Muscle layer of colon (tissue), 2 donors: ENCODE measurements around the gene BCL11B.

Experiments
- H3K27ac ChIP-seq: one replicate; pipeline ENCODE4 v1.7.0; 2013; ENCODE audit warnings: low read depth, mild to moderate bottlenecking, low read length, moderate library complexity
- H3K27me3 ChIP-seq, 2 donors: one replicate each; pipeline ENCODE4 v1.7.0; 2013; ENCODE audit warnings: low read length in 2 of 2, mild to moderate bottlenecking in 2 of 2; ENCODE audit not compliant: insufficient read depth in 2 of 2, control insufficient read depth in 1 of 2
- H3K36me3 ChIP-seq: one replicate; pipeline ENCODE4 v1.7.0; 2013; ENCODE audit warnings: mild to moderate bottlenecking, low read length; ENCODE audit not compliant: insufficient read depth
- H3K4me1 ChIP-seq: one replicate; pipeline ENCODE4 v1.7.0; 2013; ENCODE audit warnings: mild to moderate bottlenecking, low read length; ENCODE audit not compliant: insufficient read depth
- H3K4me3 ChIP-seq, 2 donors: one replicate each; pipeline ENCODE4 v1.7.0; 2013; ENCODE audit warnings: low read length in 2 of 2, low read depth in 1 of 2, mild to moderate bottlenecking in 1 of 2, moderate library complexity in 1 of 2
- H3K9ac ChIP-seq: one replicate; pipeline ENCODE4 v1.7.0; 2013; ENCODE audit warnings: low read length
- H3K9me3 ChIP-seq: one replicate; pipeline ENCODE4 v1.7.0; 2013; ENCODE audit warnings: mild to moderate bottlenecking, low read length
- donor health status: abdominal sarcoma.
- donor health status: Adenocarcinoma of cecum.

BCL11B gene

GRCh38 chr14:99271951-99272631 lies at the start of gene BCL11B:
TSS of gene BCL11B (minus strand) at chr14:99272197. CDS start at chr14:99271218, 979 bp downstream.
- Histone ChIP-seq H3K4me1 (peaks cover 25% of the 10 kb centered on the region), H3K4me3 (peak within 1 kb of the TSS in 1 of 2 donors; percentile 17), H3K9ac (no peak within 1 kb of the TSS), H3K36me3 (no peaks in the 10 kb centered on the region), H3K27me3 (peaks cover 35 to 64% of the 10 kb centered on the region in 2 donors), H3K9me3 (no peaks in the 10 kb centered on the region), H3K27ac (no peak within 1 kb of the TSS)

- peaks cover 0 to 5% of the 10 kb centered on the region in 2 donors for H3K27me3 ChIP-seq
- no peak overlapping the region for H3K4me3 ChIP-seq
These were observed 49.4 kb upstream of the BCL11B start for GRCh38 chr14:99321236-99321925.

GRCh38 chr14:99320621-99321235 lies 48.7 kb upstream of the BCL11B start:
- no peak overlapping the region for H3K9ac ChIP-seq
- H3K27me3 ChIP-seq, result peaks cover 0 to 5% of the 10 kb centered on the region in 2 donors
- H3K36me3 ChIP-seq, result no peaks in the 10 kb centered on the region
- H3K4me1 ChIP-seq, result no peaks in the 10 kb centered on the region
- H3K9me3 ChIP-seq, result no peaks in the 10 kb centered on the region
- H3K4me3 ChIP-seq, result no peak overlapping the region
- no peak overlapping the region for H3K27ac ChIP-seq

More at GRCh38 chr14:99321236-99321925, 49.4 kb upstream of the BCL11B start:
- H3K9ac ChIP-seq, result no peak overlapping the region
- no peak overlapping the region for H3K27ac ChIP-seq
- no peaks in the 10 kb centered on the region for H3K36me3 ChIP-seq
- no peaks in the 10 kb centered on the region for H3K9me3 ChIP-seq
- no peaks in the 10 kb centered on the region for H3K4me1 ChIP-seq

GRCh38 chr14:99320105-99320572 lies 48.1 kb upstream of the BCL11B start:
- Histone ChIP-seq H3K4me1 (no peaks in the 10 kb centered on the region), H3K27me3 (peaks cover 0 to 5% of the 10 kb centered on the region in 2 donors), H3K4me3 (no peak overlapping the region), H3K9ac (no peak overlapping the region), H3K9me3 (no peaks in the 10 kb centered on the region), H3K36me3 (no peaks in the 10 kb centered on the region), H3K27ac (no peak overlapping the region)

- Histone ChIP-seq H3K27ac (no peak overlapping the region), H3K9ac (no peak overlapping the region), H3K9me3 (no peaks in the 10 kb centered on the region), H3K27me3 (peaks cover 0 to 5% of the 10 kb centered on the region in 2 donors), H3K4me3 (no peak overlapping the region), H3K36me3 (no peaks in the 10 kb centered on the region), H3K4me1 (no peaks in the 10 kb centered on the region)
These were observed 46.9 kb upstream of the BCL11B start for GRCh38 chr14:99318959-99319295.

- H3K9ac ChIP-seq, result no peak overlapping the region
- H3K27ac ChIP-seq, result no peak overlapping the region
- no peak overlapping the region for H3K4me3 ChIP-seq
- H3K4me1 ChIP-seq, result no peaks in the 10 kb centered on the region
- H3K27me3 ChIP-seq, result peaks cover 0 to 5% of the 10 kb centered on the region in 2 donors
- H3K36me3 ChIP-seq, result no peaks in the 10 kb centered on the region
- H3K9me3 ChIP-seq, result no peaks in the 10 kb centered on the region
These were observed 46.3 kb upstream of the BCL11B start for GRCh38 chr14:99318091-99318958.

GRCh38 chr14:99317231-99318090 lies 45.5 kb upstream of the BCL11B start:
- Histone ChIP-seq H3K9me3 (no peaks in the 10 kb centered on the region), H3K4me1 (no peaks in the 10 kb centered on the region), H3K27ac (no peak overlapping the region), H3K36me3 (no peaks in the 10 kb centered on the region), H3K4me3 (no peak overlapping the region), H3K9ac (no peak overlapping the region), H3K27me3 (peaks cover 0 to 5% of the 10 kb centered on the region in 2 donors)

GRCh38 chr14:99316281-99317163 lies 44.5 kb upstream of the BCL11B start:
- H3K27ac ChIP-seq, result no peak overlapping the region
- no peaks in the 10 kb centered on the region for H3K36me3 ChIP-seq
- H3K9me3 ChIP-seq, result no peaks in the 10 kb centered on the region
- peaks cover 0 to 5% of the 10 kb centered on the region in 2 donors for H3K27me3 ChIP-seq
- H3K9ac ChIP-seq, result no peak overlapping the region
- H3K4me3 ChIP-seq, result no peak overlapping the region
- no peaks in the 10 kb centered on the region for H3K4me1 ChIP-seq

GRCh38 chr14:99315197-99315596 lies 43.2 kb upstream of the BCL11B start:
- Histone ChIP-seq H3K27me3 (peaks cover 0 to 3% of the 10 kb centered on the region in 2 donors), H3K9me3 (no peaks in the 10 kb centered on the region), H3K36me3 (no peaks in the 10 kb centered on the region), H3K9ac (no peak overlapping the region), H3K27ac (no peak overlapping the region), H3K4me3 (no peak overlapping the region), H3K4me1 (no peaks in the 10 kb centered on the region)

GRCh38 chr14:99314623-99315022 lies 42.6 kb upstream of the BCL11B start:
- H3K27ac ChIP-seq, result no peak overlapping the region
- no peaks in the 10 kb centered on the region for H3K36me3 ChIP-seq
- no peaks in the 10 kb centered on the region for H3K4me1 ChIP-seq
- no peaks in the 10 kb centered on the region for H3K9me3 ChIP-seq
- no peak overlapping the region for H3K4me3 ChIP-seq
- no peak overlapping the region for H3K9ac ChIP-seq
- no peaks in the 10 kb centered on the region for H3K27me3 ChIP-seq
